HG02678 (cell line): ENCODE data around the gene C2orf78.
"Not testable (repeated sequence)": the region's sequence is repeated elsewhere in the genome, so short reads cannot be mapped to it uniquely, and the experiment has no call there.

ENCODE experiments used
- ATAC-seq: cut with Tn5 transposase; IDR thresholded peaks from one replicate; pipeline ENCODE4 v1.9.1; 2021; ENCODE audit warnings: mild to moderate bottlenecking, moderate library complexity; ENCODE audit not compliant: unreplicated experiment

Gene C2orf78

GRCh38 chr2:73778867-73779466 is 5.0 kb upstream of the C2orf78 start:
- ATAC-seq, result not testable (repeated sequence)

DNA sequence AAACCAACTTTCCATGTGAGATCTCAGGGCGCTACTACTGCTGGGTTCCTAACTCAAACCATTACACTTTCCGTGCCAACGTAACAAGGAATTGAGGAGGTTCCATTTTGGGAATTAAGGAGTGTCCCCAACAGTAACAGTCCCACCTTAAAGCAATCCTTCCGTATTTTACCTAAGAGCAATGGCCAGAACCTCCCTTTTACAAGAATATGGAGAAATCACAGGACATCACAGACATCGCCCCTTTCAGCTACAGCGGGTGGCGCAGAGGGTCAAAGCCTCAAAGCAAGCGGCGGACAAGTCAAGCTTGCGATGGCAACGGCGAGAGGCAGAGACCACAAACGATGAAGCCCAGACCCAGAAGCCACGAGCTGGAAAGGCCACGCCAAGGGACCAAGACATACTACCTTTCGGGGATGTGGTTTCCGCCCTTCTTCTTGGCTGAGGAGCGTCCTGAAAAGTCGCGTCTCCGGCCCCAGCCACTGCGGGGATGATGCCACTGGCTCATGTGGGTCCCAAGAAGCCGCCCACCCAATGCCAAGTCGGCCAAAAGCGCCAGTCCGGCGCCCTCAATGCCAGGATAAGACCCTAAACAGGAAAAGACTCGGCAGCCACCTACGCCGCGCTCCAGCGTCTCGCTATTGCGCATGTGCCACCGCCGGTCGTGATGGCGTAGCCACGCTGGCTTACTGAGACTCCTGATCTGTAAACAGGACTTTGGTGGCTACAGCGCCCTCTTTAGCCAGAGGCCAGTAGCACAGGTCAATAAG is 4.3 kb upstream of the C2orf78 start, which contains the start of gene DUSP11:
Gene DUSP11 (minus strand): TSS at position 637 of the 770 bp plus-strand sequence. CDS start 129 bp downstream, at position 508.
- peak; percentile 99 for ATAC-seq

- ATAC-seq, result no peak
Measured at GRCh38 chr2:73780237-73780582, 3.8 kb upstream of the C2orf78 start.

- not testable (repeated sequence) for ATAC-seq
Measured at GRCh38 chr2:73783402-73783801, 581 bp upstream of the C2orf78 start.

DNA sequence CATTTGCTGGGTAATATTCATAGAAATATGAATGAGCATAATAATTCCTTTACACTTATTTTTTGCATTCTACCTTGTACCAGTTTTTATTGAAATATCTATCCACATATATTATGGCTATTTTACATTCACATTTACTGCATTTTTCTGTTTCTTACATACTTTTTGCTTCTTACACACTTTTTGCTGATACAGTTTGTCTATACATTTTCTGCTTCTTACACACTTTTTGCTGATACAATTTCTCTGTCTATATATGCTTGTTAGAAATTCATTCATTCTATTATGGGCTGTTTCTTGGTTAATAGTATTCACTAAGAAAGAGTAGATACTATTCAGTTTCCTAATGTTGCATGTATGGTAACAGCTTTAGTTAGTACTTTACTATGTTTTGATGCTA is 27.9 kb downstream of the C2orf78 start:
- ATAC-seq, result no peak

GRCh38 chr2:73812635-73813034 is 28.7 kb downstream of the C2orf78 start:
- ATAC-seq, result no peak

DNA sequence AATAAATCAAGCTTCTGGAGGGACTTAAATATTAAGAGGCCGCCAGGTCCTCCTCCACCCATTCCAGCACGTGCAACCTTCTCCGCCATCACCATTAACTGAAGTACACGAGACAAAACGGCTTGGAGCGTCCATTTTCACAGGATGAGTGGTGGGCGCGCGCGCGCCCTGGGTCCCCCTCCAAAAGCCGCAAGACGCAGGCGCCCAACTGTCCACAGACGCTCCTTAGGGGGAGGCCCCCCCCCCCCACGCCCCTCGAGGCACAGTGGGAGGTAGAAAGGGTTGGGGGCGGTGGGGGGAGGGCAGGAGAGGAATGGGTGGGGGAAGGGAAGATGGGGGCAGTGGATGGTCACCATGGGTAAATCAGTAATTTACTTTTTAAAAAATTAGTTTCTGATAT is 34.3 kb downstream of the C2orf78 start:
- no peak for ATAC-seq

GRCh38 chr2:73821227-73821626 is 37.2 kb downstream of the C2orf78 start:
- peak; percentile 87 for ATAC-seq

DNA sequence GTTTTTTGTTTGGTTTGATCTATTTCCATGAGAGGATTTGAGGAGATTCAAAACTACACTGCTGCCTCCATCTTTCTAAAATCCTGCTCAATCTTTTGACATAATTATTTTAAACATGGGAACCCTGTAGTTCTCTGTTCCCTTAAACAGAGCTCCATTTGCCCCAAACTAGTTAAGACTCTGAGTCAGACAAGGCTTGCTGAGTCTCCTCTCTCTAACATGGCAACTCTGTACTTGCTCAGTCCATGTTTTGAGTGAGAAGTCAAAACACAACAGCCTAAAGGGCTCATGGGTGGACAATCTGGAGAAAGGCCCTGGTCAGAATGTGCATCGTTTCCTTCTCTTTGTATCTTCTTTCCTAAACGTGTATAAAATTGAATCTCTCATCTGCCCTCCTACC is 37.7 kb downstream of the C2orf78 start:
- ATAC-seq, result no peak

GRCh38 chr2:73822276-73822675 is 38.3 kb downstream of the C2orf78 start:
- peak; percentile 65 for ATAC-seq

DNA sequence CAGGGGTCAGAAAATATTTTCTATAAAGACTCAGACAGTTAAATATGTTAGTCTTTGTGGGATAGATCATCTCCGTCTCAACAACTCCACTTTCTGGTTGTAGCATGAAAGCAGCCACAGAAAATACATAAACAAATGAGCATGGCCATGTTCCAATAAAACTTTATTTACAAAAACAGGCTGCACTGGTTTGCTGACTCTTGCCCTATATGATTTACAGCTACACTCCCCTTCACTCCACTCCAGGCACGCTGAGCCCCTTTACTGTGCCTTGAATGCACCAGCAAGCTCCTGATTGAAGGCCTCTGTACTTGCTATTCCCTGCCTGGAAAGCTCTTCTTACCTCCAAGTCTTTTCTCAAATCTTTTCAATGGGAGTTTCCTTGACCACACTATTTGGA is 39.0 kb downstream of the C2orf78 start:
- ATAC-seq, result no peak

- ATAC-seq, result no peak
Measured at GRCh38 chr2:73823416-73823815, 39.4 kb downstream of the C2orf78 start.

DNA sequence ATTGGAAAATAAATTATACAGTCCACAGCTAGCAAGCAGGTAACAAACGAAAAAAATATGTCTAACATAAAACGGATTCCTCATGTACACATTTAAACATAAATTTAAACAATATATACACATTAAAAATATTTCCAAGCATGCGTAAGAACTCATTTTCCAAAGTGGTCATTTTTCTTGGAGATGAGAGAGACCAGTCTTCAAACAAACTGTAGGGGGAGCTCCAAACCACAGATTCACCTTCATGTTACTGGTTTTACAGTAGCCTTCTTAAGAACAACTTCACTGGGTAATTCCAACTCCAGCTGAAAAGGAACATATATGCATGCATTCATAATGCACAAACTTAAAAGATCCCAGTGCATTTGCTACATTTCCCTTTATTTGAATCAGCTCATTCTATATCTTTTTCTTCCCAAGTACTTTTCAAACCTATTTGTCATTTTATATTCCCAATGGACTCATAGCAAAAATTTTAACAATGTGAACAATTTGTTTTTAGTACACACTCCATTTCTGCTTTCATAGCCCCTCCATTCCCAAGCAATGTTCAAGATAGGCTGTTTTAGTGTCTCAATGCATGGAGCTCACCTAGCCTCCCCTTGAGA is 40.0 kb downstream of the C2orf78 start:
- ATAC-seq, result no peak

GRCh38 chr2:73825408-73825807 is 41.4 kb downstream of the C2orf78 start:
- no peak for ATAC-seq

DNA sequence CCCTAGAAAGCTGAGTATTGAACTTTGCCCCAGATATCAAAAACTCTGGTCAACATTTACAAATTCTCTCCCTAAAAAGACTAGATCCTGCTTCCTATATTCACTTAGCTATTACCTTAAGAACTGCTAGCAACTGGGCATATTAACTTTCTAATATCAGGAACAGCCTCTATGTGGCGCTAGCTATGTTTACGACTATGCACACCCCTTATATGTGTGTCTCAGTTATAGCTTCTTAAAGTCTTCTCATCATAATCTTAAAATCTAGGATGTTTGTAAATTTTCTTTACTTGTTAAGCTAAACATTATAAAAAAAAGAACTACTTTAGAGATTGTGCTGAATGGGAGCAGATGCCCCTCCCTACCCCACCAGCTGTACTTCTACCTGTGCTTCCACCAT is 43.0 kb downstream of the C2orf78 start:
- ATAC-seq, result no peak

DNA sequence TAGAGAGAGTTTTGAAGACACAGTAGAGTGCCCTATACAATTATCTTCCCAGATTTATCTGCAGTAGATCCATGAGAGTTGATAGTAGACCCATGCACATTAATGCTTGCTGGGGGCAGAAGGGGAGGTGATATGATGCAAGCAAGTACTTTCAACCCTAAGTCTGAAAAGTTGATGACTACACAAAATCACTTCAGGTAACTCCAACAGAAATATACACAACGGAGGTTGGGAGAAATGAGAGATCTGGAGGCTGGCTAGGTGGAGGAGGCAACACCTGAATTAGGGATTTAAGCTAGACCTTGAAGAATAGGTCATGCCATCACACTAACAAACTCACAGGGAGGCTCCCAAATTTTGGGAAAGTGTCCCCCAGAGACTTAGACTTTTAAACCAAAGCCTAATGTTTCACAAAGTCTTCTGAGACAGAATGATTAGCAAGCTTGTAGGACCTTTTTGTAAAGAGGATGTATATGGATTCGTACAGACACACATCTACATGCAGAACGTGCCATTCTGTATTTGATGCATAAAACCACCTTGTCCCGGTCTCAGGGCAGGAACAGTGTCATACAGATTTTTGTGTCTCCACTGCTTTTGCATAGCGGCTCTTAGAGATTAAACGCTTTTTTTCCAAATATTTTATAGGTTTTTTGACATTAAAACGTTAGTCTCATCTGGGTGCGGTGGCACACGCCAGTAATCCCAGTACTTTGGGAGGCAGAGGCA is 43.8 kb downstream of the C2orf78 start:
- ATAC-seq, result no peak

DNA sequence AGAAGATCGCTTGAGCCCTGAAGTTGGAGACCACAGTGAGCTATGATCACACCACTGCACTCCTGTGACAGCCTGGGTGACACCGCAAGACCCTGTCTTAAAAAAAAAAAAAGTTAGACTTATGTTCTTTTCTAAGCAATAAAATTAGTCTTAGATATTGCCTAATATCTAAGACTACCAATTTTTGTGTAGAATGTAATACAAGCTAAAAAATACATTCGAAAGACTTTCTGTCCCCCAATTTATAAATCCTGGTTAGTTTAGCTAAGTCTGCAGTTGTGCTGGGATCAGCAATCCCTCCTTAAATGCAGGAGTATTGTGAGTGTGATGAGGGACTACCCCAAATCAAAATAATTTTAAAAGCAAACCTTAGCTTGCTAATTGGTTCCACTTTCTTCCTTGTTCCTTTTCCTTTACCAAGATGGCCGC is 44.4 kb downstream of the C2orf78 start:
- no peak for ATAC-seq

GRCh38 chr2:73828818-73829570 is 45.0 kb downstream of the C2orf78 start, which contains the start of gene STAMBP:
TSS of gene STAMBP (plus strand) at chr2:73828961. CDS start at chr2:73830857, 1,896 bp downstream.
- ATAC-seq, result peak; percentile 90

DNA sequence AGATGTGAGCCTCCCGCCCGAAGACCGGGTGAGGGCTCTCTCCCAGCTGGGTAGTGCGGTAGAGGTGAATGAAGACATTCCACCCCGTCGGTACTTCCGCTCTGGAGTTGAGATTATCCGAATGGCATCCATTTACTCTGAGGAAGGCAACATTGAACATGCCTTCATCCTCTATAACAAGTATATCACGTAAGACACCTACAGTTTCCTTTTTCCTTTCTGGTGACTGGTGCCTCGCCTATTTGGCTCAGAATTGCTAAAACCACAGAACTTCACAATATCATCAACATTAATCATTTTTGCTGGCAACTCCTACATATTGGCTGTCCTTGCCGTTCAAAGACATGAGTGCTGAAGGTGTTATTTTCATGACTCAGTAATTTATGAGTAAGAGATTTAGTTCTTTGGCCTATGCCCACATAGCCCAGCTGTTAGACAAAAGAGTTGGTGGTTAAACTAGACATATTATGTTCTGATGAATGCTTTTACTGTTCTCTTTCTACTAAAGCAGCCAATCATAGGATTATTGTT is 47.0 kb downstream of the C2orf78 start:
- ATAC-seq, result no peak

GRCh38 chr2:73832930-73833329 is 48.9 kb downstream of the C2orf78 start:
- no peak for ATAC-seq
